GM12891 (cell line): ENCODE data around the gene PXK.
"Not testable (repeated sequence)": the region's sequence is repeated elsewhere in the genome, so short reads cannot be mapped to it uniquely, and the experiment has no call there.

Experiments used
- DNase-seq: peaks from one replicate; pipeline ENCODE4 v3.0.0; 2011; ENCODE audit warnings: low spot score; ENCODE audit not compliant: insufficient read length
- FAIRE-seq: peaks from 2 replicates; lab custom pipeline; 2011; peaks lifted over from hg19 to GRCh38; lab: Jason Lieb, UNC
- PAX5 ChIP-seq: IDR thresholded peaks from 2 replicates; pipeline ENCODE4 v1.6.1; 2011; ENCODE audit warnings: low read length, moderate library complexity, mild to moderate bottlenecking; ENCODE audit not compliant: insufficient read depth, severe bottlenecking
- POLR2A ChIP-seq: IDR thresholded peaks from 2 replicates; pipeline ENCODE4 v1.6.1; 2011; ENCODE audit warnings: low read depth, low read length, control low read depth
- POLR2AphosphoS5 ChIP-seq: IDR thresholded peaks from 2 replicates; pipeline ENCODE4 v1.6.1; 2011; ENCODE audit warnings: low read depth, low read length, control low read depth
- POU2F2 ChIP-seq: IDR thresholded peaks from 2 replicates; pipeline ENCODE4 v1.6.1; 2011; ENCODE audit warnings: low read depth, mild to moderate bottlenecking, control low read depth, low read length, moderate library complexity
- SPI1 ChIP-seq: IDR thresholded peaks from 2 replicates; pipeline ENCODE4 v1.6.1; 2011; ENCODE audit warnings: low read depth, low read length, control low read depth
- TAF1 ChIP-seq: IDR thresholded peaks from 2 replicates; pipeline ENCODE4 v1.6.1; 2011; ENCODE audit warnings: low read depth, low read length, control low read depth

Gene PXK

GRCh38 chr3:58333206-58334012 is 717 bp downstream of the PXK start:
- peak; percentile 37 for DNase-seq
- no peak for TF ChIP-seq PAX5
- TF ChIP-seq SPI1: no peak
- no peak for TF ChIP-seq TAF1
- TF ChIP-seq POLR2AphosphoS5: no peak
- no peak for TF ChIP-seq POLR2A
- TF ChIP-seq POU2F2: no peak
- peak; percentile 71 for FAIRE-seq

GRCh38 chr3:58334013-58334321 is 1.3 kb downstream of the PXK start:
- DNase-seq (no peak), FAIRE-seq (no peak)
- no peak for TF ChIP-seq POU2F2
- TF ChIP-seq POLR2A: no peak

GRCh38 chr3:58334506-58334884 is 1.8 kb downstream of the PXK start:
- FAIRE-seq (no peak), DNase-seq (no peak)
- TF ChIP-seq POLR2A (no peak), PAX5 (no peak), POU2F2 (no peak)

- TF ChIP-seq SPI1: no peak
- TF ChIP-seq POLR2AphosphoS5: no peak
- no peak for TF ChIP-seq PAX5
- TF ChIP-seq POLR2A: no peak
- no peak for TF ChIP-seq TAF1
- TF ChIP-seq POU2F2: no peak
- peak; percentile 65 for FAIRE-seq
- no peak for DNase-seq
These were observed 2.9 kb downstream of the PXK start for GRCh38 chr3:58335652-58335947.

GRCh38 chr3:58336135-58336882 is 3.6 kb downstream of the PXK start:
- no peak for TF ChIP-seq PAX5
- TF ChIP-seq SPI1: no peak
- TF ChIP-seq POU2F2: no peak
- no peak for TF ChIP-seq POLR2AphosphoS5
- TF ChIP-seq POLR2A: no peak
- TF ChIP-seq TAF1: no peak
- DNase-seq: no peak
- no peak for FAIRE-seq

GRCh38 chr3:58337190-58337589 is 4.5 kb downstream of the PXK start:
- no peak for FAIRE-seq
- no peak for TF ChIP-seq SPI1
- TF ChIP-seq PAX5: no peak
- TF ChIP-seq POLR2AphosphoS5: no peak
- no peak for TF ChIP-seq POLR2A
- no peak for TF ChIP-seq POU2F2
- no peak for TF ChIP-seq TAF1
- no peak for DNase-seq

- not testable (repeated sequence) for DNase-seq, FAIRE-seq
These were observed 6.5 kb downstream of the PXK start for GRCh38 chr3:58339146-58339545.

- TF ChIP-seq POU2F2 (no peak), SPI1 (no peak), PAX5 (no peak), TAF1 (no peak), POLR2AphosphoS5 (no peak), POLR2A (no peak)
- no peak for FAIRE-seq
- no peak for DNase-seq
These were observed 8.0 kb downstream of the PXK start for GRCh38 chr3:58340594-58341244.

- TF ChIP-seq POLR2A: no peak
- no peak for TF ChIP-seq POLR2AphosphoS5
- no peak for TF ChIP-seq TAF1
- TF ChIP-seq PAX5: no peak
- no peak for TF ChIP-seq SPI1
- TF ChIP-seq POU2F2: no peak
- DNase-seq: no peak
- no peak for FAIRE-seq
These were observed 8.7 kb downstream of the PXK start for GRCh38 chr3:58341376-58341775.

GRCh38 chr3:58342676-58343075 is 10.0 kb downstream of the PXK start:
- TF ChIP-seq PAX5 (no peak), TAF1 (no peak), POLR2AphosphoS5 (no peak)
- FAIRE-seq (no peak), DNase-seq (no peak)
